OCI-LY7 (cell line): ENCODE data around the gene SLC26A9. TPM values are rescaled to one million over a fixed set of nuclear protein-coding genes. Genes with fewer than 3 reads are reported as not detected.
"Not testable (repeated sequence)": the region's sequence is repeated elsewhere in the genome, so short reads cannot be mapped to it uniquely, and the experiment has no call there.

ENCODE experiments used
- BruUV-seq: library from RNA; stranded (reverse); fragments of 400-500 nt; replicated peaks from 2 replicates; lab custom pipeline; 2021; lab: Mats Ljungman, UMichigan
- CTCF ChIA-PET: fragments of 300-600 bp; sonication (Branson Sonifier 250); formaldehyde crosslinking; loops from one replicate; lab custom pipeline; 2022; ENCODE audit warnings: antibody characterized with exemption; ENCODE audit not compliant: unreplicated experiment; lab: Charles Lee
- POLR2A ChIA-PET: fragments of 300-600 bp; sonication (Branson Sonifier 250); formaldehyde crosslinking; loops from one replicate; lab custom pipeline; 2022; ENCODE audit warnings: antibody characterized with exemption; lab: Charles Lee
- DNase-seq: peaks from one replicate; pipeline ENCODE4 v3.0.0-alpha.2; 2015; ENCODE audit warnings: low spot score
- H2AFZ ChIP-seq: fragments of 200-600 bp; sonication (generic), shearing (Covaris generic); 2 replicates; pipeline ENCODE4 v1.6.1; 2014; ENCODE audit warnings: mild to moderate bottlenecking, antibody characterized with exemption, low read length, moderate library complexity
- H3K27ac ChIP-seq: fragments of 200-600 bp; sonication (generic); 2 replicates; pipeline ENCODE4 v1.5.1; 2014; ENCODE audit warnings: mixed run types, low read depth, mild to moderate bottlenecking, moderate library complexity, low read length, inconsistent platforms; ENCODE audit not compliant: poor library complexity, severe bottlenecking
- H3K36me3 ChIP-seq: fragments of 200-600 bp; sonication (generic); 2 replicates; pipeline ENCODE4 v1.6.1; 2014; ENCODE audit warnings: mild to moderate bottlenecking, antibody characterized with exemption, low read length, moderate library complexity, mixed read lengths; ENCODE audit not compliant: insufficient read depth
- H3K4me1 ChIP-seq: fragments of 200-600 bp; sonication (generic); 2 replicates; pipeline ENCODE4 v1.5.1; 2014; ENCODE audit warnings: mild to moderate bottlenecking, low read length; ENCODE audit not compliant: insufficient read depth, poor library complexity, severe bottlenecking
- H3K4me2 ChIP-seq: fragments of 200-600 bp; sonication (generic); 2 replicates; pipeline ENCODE4 v1.6.1; 2014; ENCODE audit warnings: mild to moderate bottlenecking, low read length
- H3K4me3 ChIP-seq: fragments of 200-600 bp; sonication (generic); 2 replicates; pipeline ENCODE4 v1.5.1; 2014; ENCODE audit warnings: mild to moderate bottlenecking, low read depth, low read length; ENCODE audit not compliant: poor library complexity, severe bottlenecking
- H3K79me2 ChIP-seq: fragments of 200-600 bp; sonication (generic); 2 replicates; pipeline ENCODE4 v1.6.1; 2016; ENCODE audit warnings: low read depth, mild to moderate bottlenecking, low read length, moderate library complexity, mixed read lengths; ENCODE audit not compliant: insufficient read depth
- H3K9me2 ChIP-seq: fragments of 200-600 bp; sonication (generic); 2 replicates; pipeline ENCODE4 v1.6.1; 2016; ENCODE audit warnings: mild to moderate bottlenecking, low read length, mixed read lengths; ENCODE audit not compliant: insufficient read depth
- H3K9me3 ChIP-seq: fragments of 200-600 bp; sonication (generic); 2 replicates; pipeline ENCODE4 v1.6.1; 2014; ENCODE audit warnings: mild to moderate bottlenecking, mixed run types, low read length, mixed read lengths
- H4K20me1 ChIP-seq: fragments of 200-600 bp; sonication (generic); 2 replicates; pipeline ENCODE4 v1.6.1; 2014; ENCODE audit warnings: mild to moderate bottlenecking, antibody characterized with exemption, low read length, moderate library complexity, mixed read lengths; ENCODE audit not compliant: insufficient read depth
- EZH2phosphoT487 ChIP-seq: fragments of 200-600 bp; sonication (generic); IDR thresholded peaks from 2 replicates; pipeline ENCODE4 v1.6.1; 2018; ENCODE audit warnings: low read depth, borderline replicate concordance, mild to moderate bottlenecking, mixed run types, antibody characterized with exemption, low read length, moderate library complexity, mixed read lengths
- intact Hi-C: fragments of 100-400 bp; cut with micrococcal nuclease; formaldehyde crosslinking; loops from one replicate; pipeline ENCODE4 v1.10.0; 2022; ENCODE audit not compliant: unreplicated experiment
- total RNA-seq, 2 experiments: library from RNA; depleted of rRNA in 1 of 2; stranded (reverse); fragments of >200 nt in 1 of 2; shearing (Covaris generic) in 1 of 2; gene quantifications; 2 replicates each; pipeline ENCODE4 v1.2.3, GENCODE V29; 2014 to 2022
- TF ChIP-seq, protein P1 (sequence below): fragments of 200-600 bp; sonication (generic); conservative IDR thresholded peaks from 2 replicates; pipeline ENCODE4 v1.5.1; 2014; ENCODE audit warnings: mild to moderate bottlenecking, antibody characterized with exemption, low read length, moderate library complexity, mixed read lengths

Gene SLC26A9
- total RNA-seq, 2 experiments from 2014 or later = not detected

GRCh38 chr1:205889006-205889405 is 54.2 kb downstream of the SLC26A9 start:
- H2AFZ ChIP-seq, H3K27ac ChIP-seq, BruUV-seq, H3K36me3 ChIP-seq, CTCF ChIA-PET, H3K4me2 ChIP-seq, H3K79me2 ChIP-seq, H3K4me1 ChIP-seq, H3K9me2 ChIP-seq, intact Hi-C loops, H3K9me3 ChIP-seq, POLR2A ChIA-PET, H3K4me3 ChIP-seq, H4K20me1 ChIP-seq: not testable (repeated sequence)
- DNase-seq = peak; percentile 12

GRCh38 chr1:205883792-205884191 is 59.5 kb downstream of the SLC26A9 start:
- CTCF ChIA-PET = no interaction called here
- no TSS peak for BruUV-seq
- no peaks in the 10 kb centered on the region for H3K4me1 ChIP-seq

DNA sequence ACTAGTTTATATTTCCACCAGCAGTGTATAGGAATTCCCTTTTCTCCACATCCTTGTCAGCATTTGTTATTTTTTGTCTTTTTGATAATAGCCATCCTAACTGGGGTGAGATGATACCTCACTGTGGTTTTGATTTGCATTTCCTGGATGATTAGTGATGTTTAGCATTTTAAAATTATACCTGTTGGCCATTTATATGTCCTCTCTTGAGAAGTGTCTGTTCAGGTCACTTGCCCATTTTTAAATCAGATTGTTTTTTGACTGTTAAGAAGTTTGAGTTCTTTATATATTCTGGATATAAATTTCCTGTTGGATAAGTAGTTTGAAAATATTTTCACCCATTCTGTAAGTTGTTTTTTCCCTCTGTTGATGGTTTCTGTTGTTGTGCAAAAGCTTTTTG is 62.3 kb downstream of the SLC26A9 start:
- no peak overlapping the region for H2AFZ ChIP-seq
- no peaks in the 10 kb centered on the region for H3K79me2 ChIP-seq
- intact Hi-C loops = no loop called here
- H3K9me3 ChIP-seq = no peaks in the 10 kb centered on the region
- BruUV-seq = no TSS peak
- no peaks in the 10 kb centered on the region for H3K9me2 ChIP-seq
- ChIA-PET CTCF (no interaction called here), POLR2A (no interaction called here)
- no peaks in the 10 kb centered on the region for H4K20me1 ChIP-seq
- no peaks in the 10 kb centered on the region for H3K4me1 ChIP-seq
- DNase-seq = no peak
- TF ChIP-seq, protein P1, sequence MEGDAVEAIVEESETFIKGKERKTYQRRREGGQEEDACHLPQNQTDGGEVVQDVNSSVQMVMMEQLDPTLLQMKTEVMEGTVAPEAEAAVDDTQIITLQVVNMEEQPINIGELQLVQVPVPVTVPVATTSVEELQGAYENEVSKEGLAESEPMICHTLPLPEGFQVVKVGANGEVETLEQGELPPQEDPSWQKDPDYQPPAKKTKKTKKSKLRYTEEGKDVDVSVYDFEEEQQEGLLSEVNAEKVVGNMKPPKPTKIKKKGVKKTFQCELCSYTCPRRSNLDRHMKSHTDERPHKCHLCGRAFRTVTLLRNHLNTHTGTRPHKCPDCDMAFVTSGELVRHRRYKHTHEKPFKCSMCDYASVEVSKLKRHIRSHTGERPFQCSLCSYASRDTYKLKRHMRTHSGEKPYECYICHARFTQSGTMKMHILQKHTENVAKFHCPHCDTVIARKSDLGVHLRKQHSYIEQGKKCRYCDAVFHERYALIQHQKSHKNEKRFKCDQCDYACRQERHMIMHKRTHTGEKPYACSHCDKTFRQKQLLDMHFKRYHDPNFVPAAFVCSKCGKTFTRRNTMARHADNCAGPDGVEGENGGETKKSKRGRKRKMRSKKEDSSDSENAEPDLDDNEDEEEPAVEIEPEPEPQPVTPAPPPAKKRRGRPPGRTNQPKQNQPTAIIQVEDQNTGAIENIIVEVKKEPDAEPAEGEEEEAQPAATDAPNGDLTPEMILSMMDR = no peak
- no peak for TF ChIP-seq EZH2phosphoT487
- no peak overlapping the region for H3K27ac ChIP-seq
- no peak overlapping the region for H3K4me3 ChIP-seq
- no peaks in the 10 kb centered on the region for H3K36me3 ChIP-seq
- H3K4me2 ChIP-seq = no peak overlapping the region

More at GRCh38 chr1:205883792-205884191, 59.5 kb downstream of the SLC26A9 start:
- intact Hi-C loops = no loop called here
- Histone ChIP-seq H3K79me2 (no peaks in the 10 kb centered on the region), H4K20me1 (no peaks in the 10 kb centered on the region), H3K9me2 (no peaks in the 10 kb centered on the region), H3K36me3 (no peaks in the 10 kb centered on the region), H3K27ac (no peak overlapping the region), H3K9me3 (no peaks in the 10 kb centered on the region), H2AFZ (no peak overlapping the region), H3K4me2 (no peak overlapping the region), H3K4me3 (no peak overlapping the region)
- POLR2A ChIA-PET = interaction anchor here (0.6 kb wide), 2 partner anchors 36 to 243 kb away, joined by 3 read pairs; no protein-coding TSS in a partner anchor
- TF ChIP-seq, protein P1 = no peak
- no peak for TF ChIP-seq EZH2phosphoT487
- DNase-seq = no peak
